SK-N-SH (cell line): Measurements from ENCODE around the gene TAF4. TPM values are rescaled to one million over a fixed set of nuclear protein-coding genes. Genes with fewer than 3 reads are reported as not detected.

Source experiments
- CTCF ChIA-PET: fragments of 300-600, 350-600 bp; formaldehyde crosslinking; extraction: SDS; loops from one replicate; lab custom pipeline; 2021; lab: Yijun Ruan, JAX
- POLR2A ChIA-PET: fragments of 350-600 bp; sonication (Branson Sonifier 250); formaldehyde crosslinking; extraction: SDS; loops from one replicate; lab custom pipeline; 2020; ENCODE audit warnings: antibody characterized with exemption, inconsistent platforms; lab: Yijun Ruan, JAX
- DNase-seq: peaks from one replicate; pipeline ENCODE4 v3.0.0; 2012
- H2AFZ ChIP-seq: fragments of 200-600 bp; sonication (generic); 2 replicates; pipeline ENCODE4 v1.8.1; 2016; ENCODE audit warnings: antibody characterized with exemption, mild to moderate bottlenecking, low read depth
- H3F3A ChIP-seq: fragments of 200-600 bp; sonication (generic); replicated peaks from 2 replicates; pipeline ENCODE3; 2016; ENCODE audit warnings: antibody characterized with exemption, mild to moderate bottlenecking; ENCODE audit not compliant: insufficient read depth
- H3K27ac ChIP-seq, 2 experiments: fragments of 200-500 bp in 1 of 2; fragments of 200-600 bp in 1 of 2; sonication (Bioruptor generic) in 1 of 2; sonication (generic), shearing (Covaris generic) in 1 of 2; 2 replicates each; pipeline versions ENCODE4 v1.5.1 to v1.6.1; 2014 to 2016; ENCODE audit warnings: low read depth in 2 of 2, inconsistent platforms in 1 of 2, low read length in 1 of 2, mild to moderate bottlenecking in 1 of 2, mixed read lengths in 1 of 2
- H3K27me3 ChIP-seq: fragments of 200-600 bp; sonication (generic), shearing (Covaris generic); 2 replicates; pipeline ENCODE4 v1.6.1; 2016; ENCODE audit warnings: mixed run types; ENCODE audit not compliant: insufficient read depth
- H3K36me3 ChIP-seq, 2 experiments: fragments of 200-500 bp in 1 of 2; fragments of 200-600 bp in 1 of 2; sonication (Bioruptor generic) in 1 of 2; sonication (generic) in 1 of 2; replicated peaks in 1 of 2; 2 replicates each; pipeline versions ENCODE3 to v1.5.1; 2014 to 2016; ENCODE audit warnings: low read length in 1 of 2, mild to moderate bottlenecking in 1 of 2; ENCODE audit not compliant: insufficient read depth in 2 of 2, control insufficient read depth in 1 of 2
- H3K4me1 ChIP-seq, 2 experiments: fragments of 200-500 bp in 1 of 2; fragments of 200-600 bp in 1 of 2; sonication (Bioruptor generic) in 1 of 2; sonication (generic), shearing (Covaris generic) in 1 of 2; 2 replicates each; pipeline versions ENCODE4 v1.5.1 to v1.6.1; 2014 to 2016; ENCODE audit warnings: low read depth in 1 of 2, low read length in 1 of 2, mixed run types in 1 of 2; ENCODE audit not compliant: insufficient read depth in 2 of 2, control insufficient read depth in 1 of 2
- H3K4me2 ChIP-seq: fragments of 200-600 bp; sonication (generic), shearing (Covaris generic); 2 replicates; pipeline ENCODE4 v1.6.1; 2017; ENCODE audit warnings: mixed run types
- H3K4me3 ChIP-seq, 2 experiments: fragments of 200-500 bp in 1 of 2; fragments of 200-600 bp in 1 of 2; sonication (Bioruptor generic) in 1 of 2; sonication (generic), shearing (Covaris generic) in 1 of 2; 2 replicates each; pipeline versions ENCODE4 v1.5.1 to v1.8.1; 2014 to 2016; ENCODE audit warnings: low read depth in 2 of 2, inconsistent platforms in 1 of 2, low read length in 1 of 2, mild to moderate bottlenecking in 1 of 2, mixed read lengths in 1 of 2, moderate library complexity in 1 of 2
- H3K79me2 ChIP-seq: fragments of 200-600 bp; sonication (generic); 2 replicates; pipeline ENCODE4 v1.8.1; 2017; ENCODE audit warnings: mild to moderate bottlenecking; ENCODE audit not compliant: insufficient read depth
- H3K9ac ChIP-seq: fragments of 200-600 bp; sonication (generic); 2 replicates; pipeline ENCODE4 v1.6.1; 2017; ENCODE audit warnings: mixed run types
- H3K9me2 ChIP-seq: fragments of 200-600 bp; sonication (generic); 2 replicates; pipeline ENCODE4 v1.6.1; 2017; ENCODE audit warnings: mixed run types
- H3K9me3 ChIP-seq: fragments of 200-600 bp; sonication (generic); 2 replicates; pipeline ENCODE4 v1.6.1; 2017; ENCODE audit warnings: mixed run types, mild to moderate bottlenecking, moderate library complexity
- H4K20me1 ChIP-seq: fragments of 200-600 bp; sonication (generic); 2 replicates; pipeline ENCODE4 v1.6.1; 2017; ENCODE audit warnings: mild to moderate bottlenecking, mixed run types; ENCODE audit not compliant: insufficient read depth
- EP300 ChIP-seq, 2 experiments: IDR thresholded peaks; 2 replicates each; pipeline versions ENCODE4 v1.4.0 to v1.6.1; 2012; ENCODE audit warnings: borderline replicate concordance in 1 of 2, low read depth in 1 of 2, low read length in 1 of 2
- NRF1 ChIP-seq: IDR thresholded peaks from 2 replicates; pipeline ENCODE4 v1.6.1; 2012; ENCODE audit warnings: low read depth, mild to moderate bottlenecking, low read length
- POLR2AphosphoS5 ChIP-seq: IDR thresholded peaks from 2 replicates; pipeline ENCODE4 v1.6.1; 2012; ENCODE audit warnings: low read depth, low read length
- RCOR1 ChIP-seq: fragments of 150-350 bp; IDR thresholded peaks from 2 replicates; pipeline ENCODE4 v1.6.1; 2017; ENCODE audit warnings: antibody characterized with exemption, low read length
- RFX5 ChIP-seq: IDR thresholded peaks from 2 replicates; pipeline ENCODE4 v1.6.1; 2012; ENCODE audit warnings: mild to moderate bottlenecking, improper control_type of control experiment, low read length
- TEAD4 ChIP-seq: IDR thresholded peaks from 2 replicates; pipeline ENCODE4 v1.4.0; 2012; ENCODE audit warnings: mild to moderate bottlenecking, borderline replicate concordance; ENCODE audit not compliant: insufficient read depth
- WGBS: methylation state at CpG from one replicate; pipeline ENCODE4 v1.1.6; 2017; ENCODE audit warnings: low lambda C conversion rate; 5-methylcytosine and 5-hydroxymethylcytosine counted together
- polyA plus RNA-seq, 3 experiments: library from polyadenylated mRNA; depleted of rRNA; stranded (reverse); fragments of >200 nt; gene quantifications; 2 replicates each; pipeline ENCODE4 v1.2.3, GENCODE V29; 2012
- TF ChIP-seq, protein P1 (sequence below): fragments of 150-350 bp; IDR thresholded peaks from 2 replicates; pipeline ENCODE4 v1.6.1; 2016; ENCODE audit warnings: mild to moderate bottlenecking, low read depth, low read length
- TF ChIP-seq, protein P2 (sequence below): IDR thresholded peaks from 2 replicates; pipeline ENCODE4 v1.6.1; 2012; ENCODE audit warnings: mild to moderate bottlenecking, low read depth, low read length, moderate library complexity
- TF ChIP-seq, protein P3 (sequence below): fragments of 150-350 bp; IDR thresholded peaks from 2 replicates; pipeline ENCODE4 v1.6.1; 2017; ENCODE audit warnings: antibody characterized with exemption, low read length, low read depth, borderline replicate concordance

The TAF4 gene
- polyA plus RNA-seq, 1 of the 3 experiments (the other 2 are of a cell fraction), result 4.8 TPM

DNA sequence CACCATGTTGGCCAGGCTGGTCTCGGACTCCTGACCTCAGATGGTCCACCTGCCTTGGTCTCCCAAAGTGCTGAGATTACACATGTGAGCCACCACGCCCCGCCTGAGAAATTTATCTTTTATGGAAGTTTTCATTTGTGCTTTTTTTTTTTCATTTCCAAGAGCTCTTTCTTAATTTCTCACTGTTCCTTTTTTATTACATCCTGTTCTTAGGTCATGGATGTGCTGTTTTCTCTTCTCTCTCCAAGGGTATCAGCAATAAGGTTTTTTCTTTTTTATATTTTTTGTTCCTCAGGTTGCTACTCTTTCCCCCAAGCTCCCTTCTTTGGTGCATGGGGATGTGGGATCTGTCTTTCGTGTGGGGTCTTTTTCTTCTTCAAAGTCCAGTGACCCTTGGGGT is 35.4 kb upstream of the TAF4 start (continued):
- TF ChIP-seq, protein P1, sequence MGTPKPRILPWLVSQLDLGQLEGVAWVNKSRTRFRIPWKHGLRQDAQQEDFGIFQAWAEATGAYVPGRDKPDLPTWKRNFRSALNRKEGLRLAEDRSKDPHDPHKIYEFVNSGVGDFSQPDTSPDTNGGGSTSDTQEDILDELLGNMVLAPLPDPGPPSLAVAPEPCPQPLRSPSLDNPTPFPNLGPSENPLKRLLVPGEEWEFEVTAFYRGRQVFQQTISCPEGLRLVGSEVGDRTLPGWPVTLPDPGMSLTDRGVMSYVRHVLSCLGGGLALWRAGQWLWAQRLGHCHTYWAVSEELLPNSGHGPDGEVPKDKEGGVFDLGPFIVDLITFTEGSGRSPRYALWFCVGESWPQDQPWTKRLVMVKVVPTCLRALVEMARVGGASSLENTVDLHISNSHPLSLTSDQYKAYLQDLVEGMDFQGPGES, result no peak
- TF ChIP-seq, protein P2, sequence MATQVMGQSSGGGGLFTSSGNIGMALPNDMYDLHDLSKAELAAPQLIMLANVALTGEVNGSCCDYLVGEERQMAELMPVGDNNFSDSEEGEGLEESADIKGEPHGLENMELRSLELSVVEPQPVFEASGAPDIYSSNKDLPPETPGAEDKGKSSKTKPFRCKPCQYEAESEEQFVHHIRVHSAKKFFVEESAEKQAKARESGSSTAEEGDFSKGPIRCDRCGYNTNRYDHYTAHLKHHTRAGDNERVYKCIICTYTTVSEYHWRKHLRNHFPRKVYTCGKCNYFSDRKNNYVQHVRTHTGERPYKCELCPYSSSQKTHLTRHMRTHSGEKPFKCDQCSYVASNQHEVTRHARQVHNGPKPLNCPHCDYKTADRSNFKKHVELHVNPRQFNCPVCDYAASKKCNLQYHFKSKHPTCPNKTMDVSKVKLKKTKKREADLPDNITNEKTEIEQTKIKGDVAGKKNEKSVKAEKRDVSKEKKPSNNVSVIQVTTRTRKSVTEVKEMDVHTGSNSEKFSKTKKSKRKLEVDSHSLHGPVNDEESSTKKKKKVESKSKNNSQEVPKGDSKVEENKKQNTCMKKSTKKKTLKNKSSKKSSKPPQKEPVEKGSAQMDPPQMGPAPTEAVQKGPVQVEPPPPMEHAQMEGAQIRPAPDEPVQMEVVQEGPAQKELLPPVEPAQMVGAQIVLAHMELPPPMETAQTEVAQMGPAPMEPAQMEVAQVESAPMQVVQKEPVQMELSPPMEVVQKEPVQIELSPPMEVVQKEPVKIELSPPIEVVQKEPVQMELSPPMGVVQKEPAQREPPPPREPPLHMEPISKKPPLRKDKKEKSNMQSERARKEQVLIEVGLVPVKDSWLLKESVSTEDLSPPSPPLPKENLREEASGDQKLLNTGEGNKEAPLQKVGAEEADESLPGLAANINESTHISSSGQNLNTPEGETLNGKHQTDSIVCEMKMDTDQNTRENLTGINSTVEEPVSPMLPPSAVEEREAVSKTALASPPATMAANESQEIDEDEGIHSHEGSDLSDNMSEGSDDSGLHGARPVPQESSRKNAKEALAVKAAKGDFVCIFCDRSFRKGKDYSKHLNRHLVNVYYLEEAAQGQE, result no peak
- no peak for TF ChIP-seq NRF1

DNA sequence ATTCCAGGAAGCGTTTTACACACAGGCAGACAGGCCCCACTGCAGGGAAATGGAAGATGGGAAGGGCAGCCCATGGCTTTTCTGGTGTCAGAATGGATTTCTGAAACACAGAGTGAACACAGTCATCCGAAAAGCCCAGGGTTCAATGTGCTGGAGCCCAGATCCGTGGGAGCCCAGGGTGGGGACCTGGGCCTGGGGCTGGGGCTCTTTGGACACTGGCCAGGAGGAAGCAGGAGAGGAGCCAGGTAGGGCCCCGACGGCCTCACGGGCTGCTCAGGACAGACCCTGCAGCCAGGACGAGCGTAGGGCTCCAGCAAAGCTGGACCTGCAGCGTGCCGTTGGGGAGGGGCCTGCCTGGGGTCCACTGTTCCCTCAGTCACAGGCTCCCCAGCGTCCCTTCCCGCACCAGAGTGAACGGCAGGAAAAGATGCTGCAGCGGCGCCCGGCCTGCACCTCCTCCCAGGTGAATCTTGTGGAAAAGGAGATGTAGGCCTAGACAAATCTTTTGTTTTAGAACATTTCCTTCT is 32.3 kb upstream of the TAF4 start:
- H4K20me1 ChIP-seq, result no peaks in the 10 kb centered on the region
- H3K9ac ChIP-seq, result no peak overlapping the region

More for the DNA sequence above, 32.3 kb upstream of the TAF4 start:
- H3K4me3 ChIP-seq, result no peak overlapping the region
- H3K9me2 ChIP-seq, result no peaks in the 10 kb centered on the region
- H3K9me3 ChIP-seq, result no peaks in the 10 kb centered on the region
- H3K27ac ChIP-seq, result no peak overlapping the region
- H3K4me2 ChIP-seq, result no peak overlapping the region
- no peak overlapping the region for H2AFZ ChIP-seq
- H3K79me2 ChIP-seq, result no peaks in the 10 kb centered on the region
- POLR2A ChIA-PET, result no interaction called here
- H3K36me3 ChIP-seq, result no peaks in the 10 kb centered on the region
- TF ChIP-seq, protein P3, sequence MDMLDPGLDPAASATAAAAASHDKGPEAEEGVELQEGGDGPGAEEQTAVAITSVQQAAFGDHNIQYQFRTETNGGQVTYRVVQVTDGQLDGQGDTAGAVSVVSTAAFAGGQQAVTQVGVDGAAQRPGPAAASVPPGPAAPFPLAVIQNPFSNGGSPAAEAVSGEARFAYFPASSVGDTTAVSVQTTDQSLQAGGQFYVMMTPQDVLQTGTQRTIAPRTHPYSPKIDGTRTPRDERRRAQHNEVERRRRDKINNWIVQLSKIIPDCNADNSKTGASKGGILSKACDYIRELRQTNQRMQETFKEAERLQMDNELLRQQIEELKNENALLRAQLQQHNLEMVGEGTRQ, result no peak
- TF ChIP-seq RCOR1 (no peak), TEAD4 (no peak), EP300 (IDR thresholded peaks at IDR 0.05; ENCODE audit: borderline replicate concordance in 1 of 2, low read depth in 1 of 2, low read length in 1 of 2) (no peak), POLR2AphosphoS5 (no peak), RFX5 (no peak)
- H3K27me3 ChIP-seq, result no peaks in the 10 kb centered on the region
- no peaks in the 10 kb centered on the region for H3F3A ChIP-seq
- 53% methylated on average over 11 of the region's 16 CpGs for WGBS
- DNase-seq, result no peak
- no peaks in the 10 kb centered on the region for H3K4me1 ChIP-seq
- CTCF ChIA-PET, result no interaction called here
